ENCODE measurements around the gene NDUFAF8.

NDUFAF8 gene

DNA sequence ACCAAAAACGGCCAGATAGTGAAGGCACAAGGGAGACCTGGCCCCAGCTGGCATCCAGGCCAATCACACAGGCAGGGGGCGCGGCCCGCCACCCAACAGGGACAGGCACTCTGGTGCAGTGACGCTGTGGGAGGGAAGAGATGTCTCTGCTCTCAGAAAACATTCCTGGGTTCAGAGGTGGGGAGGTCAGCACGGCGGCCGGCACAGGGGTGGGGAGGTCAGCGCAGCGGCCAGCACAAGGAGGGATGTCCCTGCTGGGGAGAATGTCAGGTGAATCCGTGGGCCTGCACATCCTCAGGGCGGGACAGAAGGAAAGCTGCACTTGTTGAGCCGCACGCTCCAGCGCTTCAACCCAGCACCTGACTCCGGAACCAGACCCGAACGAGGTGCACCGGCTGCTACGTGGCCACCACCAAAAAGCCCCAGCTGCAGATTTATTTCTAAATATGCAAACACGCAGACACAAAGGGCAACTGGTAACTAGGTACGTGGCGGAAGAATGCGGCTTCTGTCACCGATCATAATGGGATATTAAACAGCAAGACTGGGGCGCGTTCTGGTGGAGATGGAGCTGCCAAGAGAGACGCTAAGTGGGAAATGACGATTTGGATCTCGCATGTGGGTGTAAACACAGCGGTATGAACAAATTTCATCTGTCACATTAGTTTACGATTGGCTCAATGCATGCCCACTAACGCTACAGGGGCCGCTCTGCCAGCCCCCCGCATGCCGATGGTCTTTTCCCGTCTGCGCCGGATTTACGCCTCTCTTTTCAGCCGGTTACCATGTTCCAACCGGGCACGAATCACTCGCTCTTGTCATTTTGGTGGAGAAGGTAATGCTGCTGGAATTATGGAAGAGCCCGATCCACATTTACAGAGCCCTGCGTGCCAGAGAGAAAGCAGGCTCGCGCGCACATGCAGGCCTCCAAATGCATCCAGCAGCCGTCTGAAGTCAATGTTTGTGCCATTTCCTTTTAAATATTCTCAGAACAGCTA, 40.5 kb downstream of the NDUFAF8 start:
- TF ChIP-seq, protein P1, sequence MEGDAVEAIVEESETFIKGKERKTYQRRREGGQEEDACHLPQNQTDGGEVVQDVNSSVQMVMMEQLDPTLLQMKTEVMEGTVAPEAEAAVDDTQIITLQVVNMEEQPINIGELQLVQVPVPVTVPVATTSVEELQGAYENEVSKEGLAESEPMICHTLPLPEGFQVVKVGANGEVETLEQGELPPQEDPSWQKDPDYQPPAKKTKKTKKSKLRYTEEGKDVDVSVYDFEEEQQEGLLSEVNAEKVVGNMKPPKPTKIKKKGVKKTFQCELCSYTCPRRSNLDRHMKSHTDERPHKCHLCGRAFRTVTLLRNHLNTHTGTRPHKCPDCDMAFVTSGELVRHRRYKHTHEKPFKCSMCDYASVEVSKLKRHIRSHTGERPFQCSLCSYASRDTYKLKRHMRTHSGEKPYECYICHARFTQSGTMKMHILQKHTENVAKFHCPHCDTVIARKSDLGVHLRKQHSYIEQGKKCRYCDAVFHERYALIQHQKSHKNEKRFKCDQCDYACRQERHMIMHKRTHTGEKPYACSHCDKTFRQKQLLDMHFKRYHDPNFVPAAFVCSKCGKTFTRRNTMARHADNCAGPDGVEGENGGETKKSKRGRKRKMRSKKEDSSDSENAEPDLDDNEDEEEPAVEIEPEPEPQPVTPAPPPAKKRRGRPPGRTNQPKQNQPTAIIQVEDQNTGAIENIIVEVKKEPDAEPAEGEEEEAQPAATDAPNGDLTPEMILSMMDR (IDR thresholded peaks at IDR 0.05; ENCODE audit: insufficient read depth, low read depth, low read length, missing control alignments), result no peak
- H3K4me3 ChIP-seq (ENCODE audit: low read depth, low read length), result no peak overlapping the region
- no peak for DNase-seq (ENCODE audit: low read depth)

DNA sequence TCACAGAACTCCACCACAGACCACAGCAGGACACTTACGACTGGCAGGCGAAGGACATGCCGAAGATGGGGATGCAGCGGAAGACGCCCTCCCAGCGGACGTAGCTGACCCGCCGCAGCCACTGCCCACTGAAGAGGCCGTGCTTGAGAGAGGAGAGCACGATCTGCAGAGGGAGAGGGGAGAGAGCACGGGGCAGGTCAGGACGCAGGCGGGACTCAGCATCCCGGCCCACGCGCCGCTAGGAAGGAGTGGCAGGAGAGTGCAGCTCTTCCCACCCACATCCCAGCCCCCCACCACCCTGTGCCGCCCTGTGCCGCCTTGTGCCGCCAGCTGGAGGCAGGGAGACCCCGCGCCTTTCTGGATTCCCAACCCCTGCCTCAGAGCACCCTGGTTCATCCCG, 41.5 kb downstream of the NDUFAF8 start:
- TF ChIP-seq, protein P1 (IDR thresholded peaks at IDR 0.05; ENCODE audit: insufficient read depth, low read depth, low read length, missing control alignments), result no peak
- no peak for DNase-seq (ENCODE audit: low read depth)

DNA sequence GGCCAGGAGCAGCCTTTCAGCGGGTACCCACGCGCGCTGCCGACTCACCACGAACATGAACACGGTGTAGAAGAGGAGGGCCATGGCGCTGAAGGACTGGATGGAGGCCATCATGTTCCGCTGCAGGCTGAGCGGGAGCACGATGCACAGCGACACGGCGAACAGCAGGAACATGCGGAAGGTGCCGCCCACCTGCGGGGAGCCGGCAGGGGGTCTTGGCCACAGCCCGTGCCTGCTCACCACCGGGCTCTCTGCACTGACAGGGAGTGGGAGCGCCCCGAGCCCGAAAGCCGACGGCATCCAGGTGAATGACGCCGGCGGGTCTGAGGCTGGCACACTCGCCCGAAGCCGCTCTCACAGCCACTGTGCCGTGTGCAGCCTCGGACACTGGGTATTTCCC, 43.0 kb downstream of the NDUFAF8 start:
- DNase-seq (ENCODE audit: low read depth), result no peak
- TF ChIP-seq, protein P1 (IDR thresholded peaks at IDR 0.05; ENCODE audit: insufficient read depth, low read depth, low read length, missing control alignments), result no peak
- no peak overlapping the region for H3K4me3 ChIP-seq (ENCODE audit: low read depth, low read length)

More for the DNA sequence above, 41.5 kb downstream of the NDUFAF8 start:
- H3K4me3 ChIP-seq (ENCODE audit: low read depth, low read length), result no peak overlapping the region

DNA sequence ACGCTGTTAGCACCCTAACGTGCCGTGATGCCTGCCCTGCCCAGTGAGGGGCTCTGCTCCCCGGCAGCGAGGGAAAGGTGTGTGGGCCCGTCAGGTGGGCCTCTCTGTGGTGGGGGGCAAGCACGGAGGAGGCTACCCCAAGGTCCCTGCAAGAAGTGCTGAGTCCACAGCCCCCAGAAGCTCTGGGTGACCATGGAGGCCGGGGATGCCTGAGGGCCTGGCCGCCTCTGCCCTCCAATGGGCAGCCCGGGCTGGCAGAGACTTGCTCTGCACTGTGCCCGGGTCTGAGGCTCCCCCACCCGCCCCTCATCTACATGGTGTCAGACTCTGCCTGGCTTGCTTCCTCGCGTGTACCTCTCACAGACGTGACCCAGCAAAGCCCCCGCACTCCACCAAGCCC, 43.8 kb downstream of the NDUFAF8 start:
- TF ChIP-seq, protein P1 (IDR thresholded peaks at IDR 0.05; ENCODE audit: insufficient read depth, low read depth, low read length, missing control alignments), result no peak
- no peak for DNase-seq (ENCODE audit: low read depth)

DNA sequence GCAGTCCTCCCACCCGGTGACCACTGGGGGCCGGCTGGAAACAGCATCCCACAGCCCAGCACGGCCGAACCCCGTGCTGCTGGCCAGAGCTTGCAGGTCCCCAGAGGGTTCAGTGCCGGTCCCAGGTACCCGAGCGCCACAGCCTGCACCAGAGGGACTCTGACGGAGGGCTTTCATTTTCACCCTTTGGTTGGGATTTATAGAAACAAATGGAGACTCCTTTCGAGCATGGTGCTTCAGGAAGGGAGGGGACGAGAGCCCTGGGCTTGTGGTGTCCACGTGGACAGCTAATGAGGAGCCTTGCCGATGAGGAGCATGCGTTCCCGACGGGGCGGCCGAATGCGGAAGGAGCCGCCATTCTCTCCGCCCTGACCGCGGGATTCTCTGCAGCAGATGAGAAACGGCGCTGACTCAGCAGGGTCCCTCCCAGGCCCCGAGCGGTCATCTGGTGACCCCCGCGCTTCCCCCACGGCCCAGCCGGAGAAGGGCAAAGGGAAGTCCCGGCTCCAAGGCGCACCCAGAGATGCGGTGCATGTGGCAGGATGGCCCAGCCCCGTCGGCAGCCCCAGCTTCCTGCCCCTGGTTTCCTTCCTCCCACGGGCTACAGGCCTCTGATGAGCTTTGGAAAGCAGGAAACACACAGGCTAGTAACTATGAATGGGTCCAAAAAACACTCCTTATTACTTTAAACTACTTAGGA, 46.2 kb downstream of the NDUFAF8 start:
- DNase-seq (ENCODE audit: low read depth), result peak; percentile 75
- H3K4me3 ChIP-seq (ENCODE audit: low read depth, low read length), result peak overlapping the region; percentile 78
- TF ChIP-seq, protein P1 (IDR thresholded peaks at IDR 0.05; ENCODE audit: insufficient read depth, low read depth, low read length, missing control alignments), result no peak

More for the DNA sequence above, 43.8 kb downstream of the NDUFAF8 start:
- H3K4me3 ChIP-seq (ENCODE audit: low read depth, low read length), result no peak overlapping the region

DNA sequence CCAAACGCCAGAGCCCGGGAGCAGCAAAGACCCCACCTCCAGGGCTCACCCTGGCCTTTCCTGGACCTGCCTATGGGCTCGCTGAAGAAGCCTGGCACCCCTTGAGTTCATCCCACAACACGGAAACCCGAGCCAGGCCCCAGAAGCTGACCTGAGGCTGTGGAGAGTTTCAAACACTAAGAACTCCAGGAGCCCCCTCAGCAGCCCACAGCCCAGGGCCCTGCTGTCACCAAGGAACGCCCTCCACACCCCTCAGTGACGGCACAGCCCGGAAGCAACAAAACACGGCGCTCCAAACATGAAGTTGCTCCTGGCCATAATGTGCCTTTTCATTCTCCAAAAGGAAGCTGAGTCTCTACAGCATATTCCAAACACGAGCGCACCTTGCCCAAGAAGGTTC, 46.8 kb downstream of the NDUFAF8 start:
- no peak for DNase-seq (ENCODE audit: low read depth)
- TF ChIP-seq, protein P1 (IDR thresholded peaks at IDR 0.05; ENCODE audit: insufficient read depth, low read depth, low read length, missing control alignments), result no peak
- H3K4me3 ChIP-seq (ENCODE audit: low read depth, low read length), result peak overlapping the region; percentile 78

All from GM12865 (cell line).